Stimulated activated CD8-positive, alpha-beta memory T cell treated with anti-CD3 and anti-CD28 coated beads, Interleukin-7, amount 100 ng/mL, for 4 hours (primary cell): ENCODE measurements around the gene LTN1.
"Not testable (repeated sequence)": the region's sequence is repeated elsewhere in the genome, so short reads cannot be mapped to it uniquely, and the experiment has no call there.

Experiments
- DNase-seq, 2 donors: peaks; one replicate each; pipeline ENCODE4 v3.0.0-alpha.2; 2020; ENCODE audit warnings: low read depth in 2 of 2

LTN1 gene

GRCh38 chr21:28931708-28932372 lies 60.8 kb downstream of the LTN1 start:
- DNase-seq: not testable (repeated sequence)

- DNase-seq: no peak
Observed at GRCh38 chr21:28928578-28929420, 63.9 kb downstream of the LTN1 start.

- DNase-seq: no peak
Observed at GRCh38 chr21:28927130-28927529, 65.5 kb downstream of the LTN1 start.

- DNase-seq: no peak
Observed at GRCh38 chr21:28923439-28923975, 69.2 kb downstream of the LTN1 start.

GRCh38 chr21:28922368-28922767 lies 70.3 kb downstream of the LTN1 start:
- DNase-seq: no peak

GRCh38 chr21:28916150-28916893 lies 76.4 kb downstream of the LTN1 start:
- no peak for DNase-seq

- DNase-seq: no peak
Observed at GRCh38 chr21:28913071-28913470, 79.6 kb downstream of the LTN1 start.

- DNase-seq: no peak
Observed at GRCh38 chr21:28910280-28910887, 82.3 kb downstream of the LTN1 start.

- no peak for DNase-seq
Observed at GRCh38 chr21:28908351-28908750, 84.3 kb downstream of the LTN1 start.

- no peak for DNase-seq
Observed at GRCh38 chr21:28906841-28907240, 85.8 kb downstream of the LTN1 start.

GRCh38 chr21:28906236-28906635 lies 86.4 kb downstream of the LTN1 start:
- no peak for DNase-seq

GRCh38 chr21:28904961-28905435 lies 87.7 kb downstream of the LTN1 start:
- no peak for DNase-seq

- DNase-seq: no peak
Observed at GRCh38 chr21:28903448-28903847, 89.2 kb downstream of the LTN1 start.

- no peak for DNase-seq
Observed at GRCh38 chr21:28900481-28900880, 92.2 kb downstream of the LTN1 start.

- DNase-seq: no peak
Observed at GRCh38 chr21:28899744-28900143, 92.9 kb downstream of the LTN1 start.

- no peak for DNase-seq
Observed at GRCh38 chr21:28899220-28899619, 93.5 kb downstream of the LTN1 start.

GRCh38 chr21:28893687-28894086 lies 99.0 kb downstream of the LTN1 start:
- DNase-seq: no peak

GRCh38 chr21:28892199-28893111 lies 100.2 kb downstream of the LTN1 start:
- no peak for DNase-seq

GRCh38 chr21:28885853-28886177 lies 106.9 kb downstream of the LTN1 start:
- DNase-seq: no peak

- DNase-seq: peak; percentile 88 to 90
Observed at GRCh38 chr21:28884976-28885852, 107.5 kb downstream of the LTN1 start.
